ENCODE measurements around the gene AP2A2. TPM values are rescaled to one million over a fixed set of nuclear protein-coding genes. Genes with fewer than 3 reads are reported as not detected.

AP2A2 gene
- total RNA-seq, 1 donor from 2014 or later = 105 TPM

DNA sequence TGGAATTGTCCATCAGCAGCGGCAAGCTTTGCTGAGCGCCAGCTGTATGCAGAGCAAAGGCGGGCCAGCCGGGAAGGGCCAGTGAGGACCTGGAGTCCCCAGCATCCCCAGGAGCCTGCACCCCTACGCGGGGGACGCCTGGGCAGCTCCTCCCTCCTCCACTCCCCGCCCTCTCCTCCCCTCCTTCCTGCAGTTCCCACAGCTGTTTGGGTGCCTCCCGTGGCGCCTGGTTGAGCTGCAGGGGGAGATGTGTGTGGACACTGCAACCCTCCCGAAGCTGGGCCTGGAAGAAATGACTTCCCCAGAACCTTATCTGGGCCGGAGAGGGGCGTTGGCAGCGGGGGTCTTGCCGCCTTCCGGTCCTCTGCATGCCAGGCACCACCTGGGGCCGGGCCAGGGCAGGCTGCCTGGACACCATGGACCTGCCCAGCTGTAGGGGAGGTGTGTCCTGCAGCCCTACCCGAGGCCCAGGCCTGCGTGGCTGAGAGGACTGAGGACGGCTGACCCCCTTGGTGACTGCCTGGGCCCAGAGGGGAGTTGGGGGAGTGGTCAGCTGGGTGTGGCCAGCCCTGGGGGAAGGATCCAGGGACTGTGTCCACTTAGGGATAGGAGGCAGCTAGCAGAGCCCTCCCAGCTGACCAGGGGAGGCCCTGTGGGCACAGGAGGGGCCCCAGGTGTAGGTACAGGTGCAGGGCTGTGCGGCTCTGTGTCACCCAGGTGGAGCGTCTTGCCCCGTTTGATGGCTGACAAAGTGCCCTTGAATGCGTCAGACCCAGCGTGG, 127.6 kb downstream of the AP2A2 start:
- H3K9me3 ChIP-seq (ENCODE audit: insufficient read depth, low read depth, low read length) = no peaks in the 10 kb centered on the region
- Mint-ChIP-seq H3K27me3 (ENCODE audit: low read depth, unreplicated experiment) (peaks cover 22% of the 10 kb centered on the region), H3K27ac (ENCODE audit: unreplicated experiment) (no peak overlapping the region), H3K9me3 (ENCODE audit: unreplicated experiment) (peaks cover 4% of the 10 kb centered on the region), H3K4me1 (ENCODE audit: low read depth, unreplicated experiment) (no peaks in the 10 kb centered on the region), H3K36me3 (ENCODE audit: low read depth, unreplicated experiment) (peaks cover 5% of the 10 kb centered on the region), H3K4me3 (ENCODE audit: unreplicated experiment) (no peak overlapping the region)
- H4K20me1 ChIP-seq (ENCODE audit: insufficient read depth, low read length) = no peaks in the 10 kb centered on the region
- H3K79me2 ChIP-seq (ENCODE audit: insufficient read depth, low read length) = no peaks in the 10 kb centered on the region
- no peak overlapping the region for H3K4me3 ChIP-seq (ENCODE audit: insufficient read depth, low read depth, low read length)
- FAIRE-seq (no peak), DNase-seq (ENCODE audit: low read depth) (no peak)
- H3K27ac ChIP-seq (ENCODE audit: low read depth, low read length) = no peak overlapping the region
- H3K4me2 ChIP-seq (ENCODE audit: low read length) = no peak overlapping the region
- no peak for TF ChIP-seq CTCF (IDR thresholded peaks at IDR 0.05; ENCODE audit: insufficient read depth, low read depth, low read length)
- no peak for TF ChIP-seq EZH2 (IDR thresholded peaks at IDR 0.05; ENCODE audit: insufficient read depth, low read length)
- H2AFZ ChIP-seq (ENCODE audit: low read depth, low read length) = no peak overlapping the region
- no peak overlapping the region for H3K9ac ChIP-seq (ENCODE audit: low read length)
- H3K36me3 ChIP-seq (ENCODE audit: insufficient read depth, low read length) = no peaks in the 10 kb centered on the region
- H3K27me3 ChIP-seq (ENCODE audit: insufficient read depth, low read length) = peaks cover 6% of the 10 kb centered on the region
- no peaks in the 10 kb centered on the region for H3K4me1 ChIP-seq (ENCODE audit: insufficient read depth, low read length)

- no peaks in the 10 kb centered on the region for H3K36me3 ChIP-seq (ENCODE audit: insufficient read depth, low read length)
- TF ChIP-seq CTCF (IDR thresholded peaks at IDR 0.05; ENCODE audit: insufficient read depth, low read depth, low read length) = no peak
- no peak for TF ChIP-seq EZH2 (IDR thresholded peaks at IDR 0.05; ENCODE audit: insufficient read depth, low read length)
- Mint-ChIP-seq H3K9me3 (ENCODE audit: unreplicated experiment) (peaks cover 4% of the 10 kb centered on the region), H3K27me3 (ENCODE audit: low read depth, unreplicated experiment) (peaks cover 17% of the 10 kb centered on the region), H3K4me1 (ENCODE audit: low read depth, unreplicated experiment) (no peaks in the 10 kb centered on the region), H3K4me3 (ENCODE audit: unreplicated experiment) (no peak overlapping the region), H3K36me3 (ENCODE audit: low read depth, unreplicated experiment) (peaks cover 2% of the 10 kb centered on the region), H3K27ac (ENCODE audit: unreplicated experiment) (no peak overlapping the region)
- no peak overlapping the region for H3K27ac ChIP-seq (ENCODE audit: low read depth, low read length)
- H4K20me1 ChIP-seq (ENCODE audit: insufficient read depth, low read length) = no peaks in the 10 kb centered on the region
- no peak overlapping the region for H3K9ac ChIP-seq (ENCODE audit: low read length)
- no peaks in the 10 kb centered on the region for H3K79me2 ChIP-seq (ENCODE audit: insufficient read depth, low read length)
- DNase-seq (ENCODE audit: low read depth) = no peak
- FAIRE-seq = no peak
- H3K4me3 ChIP-seq (ENCODE audit: insufficient read depth, low read depth, low read length) = no peak overlapping the region
- H3K4me2 ChIP-seq (ENCODE audit: low read length) = no peak overlapping the region
- no peaks in the 10 kb centered on the region for H3K9me3 ChIP-seq (ENCODE audit: insufficient read depth, low read depth, low read length)
- no peak overlapping the region for H2AFZ ChIP-seq (ENCODE audit: low read depth, low read length)
- H3K27me3 ChIP-seq (ENCODE audit: insufficient read depth, low read length) = peaks cover 1% of the 10 kb centered on the region
- H3K4me1 ChIP-seq (ENCODE audit: insufficient read depth, low read length) = no peaks in the 10 kb centered on the region
Measured at GRCh38 chr11:1054143-1055108, 128.8 kb downstream of the AP2A2 start.
